Raji (cell line): ENCODE measurements around the gene FEM1A.

Experiments
- POLR2A ChIP-seq: IDR thresholded peaks from 2 replicates; pipeline ENCODE4 v1.6.1; 2011; ENCODE audit warnings: low read depth, low read length, control low read depth; ENCODE audit not compliant: insufficient read depth

The FEM1A gene

GRCh38 chr19:4791183-4792018 is at the start of gene FEM1A:
Gene FEM1A, plus strand, starts transcription at chr19:4791734. Its CDS starts 121 bp downstream, at chr19:4791855.
- TF ChIP-seq POLR2A: peak; percentile 75

GRCh38 chr19:4742723-4743646 is 48.5 kb upstream of the FEM1A start:
- no peak for TF ChIP-seq POLR2A

- TF ChIP-seq POLR2A: no peak
Measured at GRCh38 chr19:4744451-4745174, 46.9 kb upstream of the FEM1A start.

- no peak for TF ChIP-seq POLR2A
Measured at GRCh38 chr19:4745986-4746385, 45.5 kb upstream of the FEM1A start.

- no peak for TF ChIP-seq POLR2A
Measured at GRCh38 chr19:4748185-4748584, 43.3 kb upstream of the FEM1A start.

GRCh38 chr19:4748589-4748988 is 42.9 kb upstream of the FEM1A start:
- no peak for TF ChIP-seq POLR2A

- no peak for TF ChIP-seq POLR2A
Measured at GRCh38 chr19:4749870-4750590, 41.5 kb upstream of the FEM1A start.

GRCh38 chr19:4754248-4754647 is 37.3 kb upstream of the FEM1A start:
- no peak for TF ChIP-seq POLR2A

- TF ChIP-seq POLR2A: no peak
Measured at GRCh38 chr19:4755459-4755858, 36.1 kb upstream of the FEM1A start.

- TF ChIP-seq POLR2A: no peak
Measured at GRCh38 chr19:4758082-4758481, 33.5 kb upstream of the FEM1A start.

- TF ChIP-seq POLR2A: no peak
Measured at GRCh38 chr19:4758659-4759058, 32.9 kb upstream of the FEM1A start.

- no peak for TF ChIP-seq POLR2A
Measured at GRCh38 chr19:4759388-4760284, 31.9 kb upstream of the FEM1A start.

- TF ChIP-seq POLR2A: no peak
Measured at GRCh38 chr19:4760285-4760650, 31.3 kb upstream of the FEM1A start.

GRCh38 chr19:4763021-4763420 is 28.5 kb upstream of the FEM1A start:
- TF ChIP-seq POLR2A: no peak
